Renal cortex interstitium (tissue), 11 donors: ENCODE results near the gene AUTS2. TPM values are rescaled to one million over a fixed set of nuclear protein-coding genes. Genes with fewer than 3 reads are reported as not detected.

Source experiments
- DNase-seq, 11 donors: peaks; one replicate each; pipeline ENCODE4 v3.0.0-alpha.2; 2013; ENCODE audit warnings: low read depth in 9 of 11, low spot score in 4 of 11; ENCODE audit errors: extremely low read depth in 1 of 11
- polyA plus RNA-seq, 3 donors: library from polyadenylated mRNA; unstranded; fragments of 120-200 nt; gene quantifications; one replicate each; pipeline ENCODE4 v1.2.1, GENCODE V29; 2013; ENCODE audit not compliant: insufficient read length in 3 of 3

The AUTS2 gene
- polyA plus RNA-seq, 3 donors, result 78.0 to 102 (median 90.7) TPM

GRCh38 chr7:70542750-70543376 lies 944.6 kb downstream of the AUTS2 start:
- DNase-seq, result no peak

GRCh38 chr7:70544016-70544415 lies 945.7 kb downstream of the AUTS2 start:
- no peak for DNase-seq

- DNase-seq, result no peak
These were observed 946.9 kb downstream of the AUTS2 start for GRCh38 chr7:70545214-70545613.

GRCh38 chr7:70552141-70552540 lies 953.9 kb downstream of the AUTS2 start:
- DNase-seq, result no peak

GRCh38 chr7:70553364-70553763 lies 955.1 kb downstream of the AUTS2 start:
- DNase-seq, result no peak

GRCh38 chr7:70554646-70555045 lies 956.4 kb downstream of the AUTS2 start:
- DNase-seq, result no peak

- no peak for DNase-seq
These were observed 958.5 kb downstream of the AUTS2 start for GRCh38 chr7:70556761-70557160.

GRCh38 chr7:70557338-70557737 lies 959.1 kb downstream of the AUTS2 start:
- no peak for DNase-seq

- no peak for DNase-seq
These were observed 961.5 kb downstream of the AUTS2 start for GRCh38 chr7:70559815-70560214.

GRCh38 chr7:70563960-70564359 lies 965.7 kb downstream of the AUTS2 start:
- no peak for DNase-seq

GRCh38 chr7:70565721-70566370 lies 967.6 kb downstream of the AUTS2 start:
- DNase-seq, result no peak

GRCh38 chr7:70566671-70567070 lies 968.4 kb downstream of the AUTS2 start:
- DNase-seq, result no peak

- DNase-seq, result no peak
These were observed 970.5 kb downstream of the AUTS2 start for GRCh38 chr7:70568674-70569334.

GRCh38 chr7:70569335-70569819 lies 971.1 kb downstream of the AUTS2 start:
- DNase-seq, result no peak

GRCh38 chr7:70570029-70570428 lies 971.8 kb downstream of the AUTS2 start:
- no peak for DNase-seq

- DNase-seq, result no peak
These were observed 972.7 kb downstream of the AUTS2 start for GRCh38 chr7:70570961-70571360.

- no peak for DNase-seq
These were observed 973.2 kb downstream of the AUTS2 start for GRCh38 chr7:70571403-70571934.

GRCh38 chr7:70571961-70572360 lies 973.7 kb downstream of the AUTS2 start:
- no peak for DNase-seq

- DNase-seq, result no peak
These were observed 974.3 kb downstream of the AUTS2 start for GRCh38 chr7:70572571-70572970.

GRCh38 chr7:70573071-70573661 lies 974.9 kb downstream of the AUTS2 start:
- DNase-seq, result no peak
